ENCODE measurements around the gene OR13A1.
"Not testable (repeated sequence)": the region's sequence is repeated elsewhere in the genome, so short reads cannot be mapped to it uniquely, and the experiment has no call there.

- not testable (repeated sequence) for TF ChIP-seq EZH2 (IDR thresholded peaks at IDR 0.05; ENCODE audit: borderline replicate concordance, insufficient read depth, low read depth, low read length, poor library complexity, severe bottlenecking)
- TF ChIP-seq, protein P1, sequence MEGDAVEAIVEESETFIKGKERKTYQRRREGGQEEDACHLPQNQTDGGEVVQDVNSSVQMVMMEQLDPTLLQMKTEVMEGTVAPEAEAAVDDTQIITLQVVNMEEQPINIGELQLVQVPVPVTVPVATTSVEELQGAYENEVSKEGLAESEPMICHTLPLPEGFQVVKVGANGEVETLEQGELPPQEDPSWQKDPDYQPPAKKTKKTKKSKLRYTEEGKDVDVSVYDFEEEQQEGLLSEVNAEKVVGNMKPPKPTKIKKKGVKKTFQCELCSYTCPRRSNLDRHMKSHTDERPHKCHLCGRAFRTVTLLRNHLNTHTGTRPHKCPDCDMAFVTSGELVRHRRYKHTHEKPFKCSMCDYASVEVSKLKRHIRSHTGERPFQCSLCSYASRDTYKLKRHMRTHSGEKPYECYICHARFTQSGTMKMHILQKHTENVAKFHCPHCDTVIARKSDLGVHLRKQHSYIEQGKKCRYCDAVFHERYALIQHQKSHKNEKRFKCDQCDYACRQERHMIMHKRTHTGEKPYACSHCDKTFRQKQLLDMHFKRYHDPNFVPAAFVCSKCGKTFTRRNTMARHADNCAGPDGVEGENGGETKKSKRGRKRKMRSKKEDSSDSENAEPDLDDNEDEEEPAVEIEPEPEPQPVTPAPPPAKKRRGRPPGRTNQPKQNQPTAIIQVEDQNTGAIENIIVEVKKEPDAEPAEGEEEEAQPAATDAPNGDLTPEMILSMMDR (IDR thresholded peaks at IDR 0.05) = not testable (repeated sequence)
Observed at GRCh38 chr10:45298341-45298955, 17.0 kb downstream of the OR13A1 start.

Data from B cell (primary cell).